Cardiac fibroblast (primary cell): ENCODE measurements around the gene FAM131C.

Experiments
- DNase-seq, 2 donors: peaks; one replicate each; pipeline versions ENCODE4 v3.0.0 to v3.0.0-alpha.2; 2010; ENCODE audit warnings: low read depth in 2 of 2
- H3K4me3 ChIP-seq, 2 donors: replicated peaks in 1 of 2; 1 replicate in 1 of 2; 2 replicates in 1 of 2; pipeline ENCODE4 v1.5.1; 2011; ENCODE audit warnings: low read depth in 2 of 2, low read length in 2 of 2, mild to moderate bottlenecking in 2 of 2, moderate library complexity in 1 of 2
- TF ChIP-seq, protein P1 (sequence below): IDR thresholded peaks from one replicate; pipeline ENCODE4 v1.5.1; 2011; ENCODE audit warnings: low read depth, mild to moderate bottlenecking, low read length, inconsistent platforms

FAM131C gene

DNA sequence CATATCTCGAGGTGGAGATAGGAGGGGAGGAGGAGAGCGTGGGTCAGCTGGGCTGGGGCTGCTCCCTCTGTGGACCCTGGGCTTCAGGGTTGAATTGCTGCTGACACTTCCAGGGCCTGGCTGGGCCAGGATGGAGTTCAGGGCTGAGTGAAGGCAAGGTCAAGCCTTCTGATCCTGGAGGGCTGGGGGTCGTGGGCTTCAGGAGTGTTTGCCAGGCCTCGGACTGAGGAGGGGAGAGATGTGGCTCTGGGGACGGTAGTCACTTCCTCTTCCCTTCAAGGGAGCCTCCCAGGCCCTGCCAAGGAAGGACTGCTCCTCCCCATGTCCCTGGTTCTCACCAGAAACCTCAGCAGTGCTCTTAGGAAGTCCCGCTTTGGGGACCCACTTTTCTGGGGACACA is 12.1 kb upstream of the FAM131C start:
- no peak for DNase-seq
- TF ChIP-seq, protein P1, sequence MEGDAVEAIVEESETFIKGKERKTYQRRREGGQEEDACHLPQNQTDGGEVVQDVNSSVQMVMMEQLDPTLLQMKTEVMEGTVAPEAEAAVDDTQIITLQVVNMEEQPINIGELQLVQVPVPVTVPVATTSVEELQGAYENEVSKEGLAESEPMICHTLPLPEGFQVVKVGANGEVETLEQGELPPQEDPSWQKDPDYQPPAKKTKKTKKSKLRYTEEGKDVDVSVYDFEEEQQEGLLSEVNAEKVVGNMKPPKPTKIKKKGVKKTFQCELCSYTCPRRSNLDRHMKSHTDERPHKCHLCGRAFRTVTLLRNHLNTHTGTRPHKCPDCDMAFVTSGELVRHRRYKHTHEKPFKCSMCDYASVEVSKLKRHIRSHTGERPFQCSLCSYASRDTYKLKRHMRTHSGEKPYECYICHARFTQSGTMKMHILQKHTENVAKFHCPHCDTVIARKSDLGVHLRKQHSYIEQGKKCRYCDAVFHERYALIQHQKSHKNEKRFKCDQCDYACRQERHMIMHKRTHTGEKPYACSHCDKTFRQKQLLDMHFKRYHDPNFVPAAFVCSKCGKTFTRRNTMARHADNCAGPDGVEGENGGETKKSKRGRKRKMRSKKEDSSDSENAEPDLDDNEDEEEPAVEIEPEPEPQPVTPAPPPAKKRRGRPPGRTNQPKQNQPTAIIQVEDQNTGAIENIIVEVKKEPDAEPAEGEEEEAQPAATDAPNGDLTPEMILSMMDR: no peak
- no peak overlapping the region for H3K4me3 ChIP-seq

DNA sequence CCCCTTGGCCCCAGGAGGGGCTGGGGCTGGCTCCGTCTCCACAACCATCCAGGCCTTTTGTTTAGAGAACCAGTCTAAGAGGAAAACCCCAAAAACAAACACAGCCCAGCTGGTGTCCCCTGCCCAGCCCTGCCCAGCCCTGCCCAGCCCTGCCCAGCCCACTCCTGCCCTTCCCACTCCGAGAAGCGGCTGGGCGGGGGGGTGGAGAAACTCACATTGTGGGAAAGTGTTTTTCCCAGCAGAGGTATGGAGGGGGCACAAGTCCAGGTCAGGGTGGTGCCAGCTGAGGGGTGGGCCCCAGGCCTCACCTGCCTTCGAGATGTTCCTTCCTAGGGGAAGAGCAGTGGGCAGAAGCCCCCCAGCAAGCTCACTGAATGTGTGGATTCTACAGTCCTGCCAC is 10.0 kb upstream of the FAM131C start:
- TF ChIP-seq, protein P1: no peak
- no peak for DNase-seq
- no peak overlapping the region for H3K4me3 ChIP-seq

DNA sequence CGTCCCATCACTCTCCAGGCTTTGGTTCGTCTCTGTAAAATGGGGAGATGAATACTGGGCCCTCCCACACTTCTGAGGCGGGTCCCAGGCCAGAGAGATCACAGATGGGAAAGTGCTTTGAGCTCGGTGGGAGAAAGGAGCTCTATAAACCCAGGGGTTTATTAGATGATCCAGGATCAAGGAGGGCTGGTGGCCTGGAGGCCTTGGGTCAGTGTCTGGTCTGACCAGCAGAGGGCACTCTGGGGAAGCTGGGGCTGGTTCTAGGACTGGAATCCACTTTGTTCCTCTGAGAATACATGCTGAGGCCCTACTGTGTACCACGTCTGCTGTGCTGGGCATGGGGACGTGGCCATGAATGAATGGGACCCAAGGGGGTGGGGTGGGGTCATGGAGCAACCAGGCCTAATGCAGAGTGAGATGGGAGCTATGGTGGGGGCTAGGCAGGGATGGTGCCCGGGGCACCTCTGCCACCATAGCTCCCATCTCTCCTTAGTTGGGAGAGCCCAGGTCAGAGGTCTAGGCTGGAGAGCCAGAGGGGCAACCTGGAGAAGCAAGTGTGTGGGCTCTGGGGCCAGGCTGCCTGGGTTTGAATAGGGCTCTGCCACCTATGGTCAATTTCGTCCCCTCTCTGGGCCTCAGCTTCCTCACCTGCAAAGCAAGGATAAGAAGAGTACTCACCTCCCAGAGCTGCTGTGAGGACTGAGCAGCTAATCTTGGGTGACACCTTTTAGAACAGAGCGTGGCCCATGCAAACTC is 9.0 kb upstream of the FAM131C start:
- TF ChIP-seq, protein P1: peak; percentile 98
- H3K4me3 ChIP-seq: no peak overlapping the region
- DNase-seq: peak; percentile 71 to 73

DNA sequence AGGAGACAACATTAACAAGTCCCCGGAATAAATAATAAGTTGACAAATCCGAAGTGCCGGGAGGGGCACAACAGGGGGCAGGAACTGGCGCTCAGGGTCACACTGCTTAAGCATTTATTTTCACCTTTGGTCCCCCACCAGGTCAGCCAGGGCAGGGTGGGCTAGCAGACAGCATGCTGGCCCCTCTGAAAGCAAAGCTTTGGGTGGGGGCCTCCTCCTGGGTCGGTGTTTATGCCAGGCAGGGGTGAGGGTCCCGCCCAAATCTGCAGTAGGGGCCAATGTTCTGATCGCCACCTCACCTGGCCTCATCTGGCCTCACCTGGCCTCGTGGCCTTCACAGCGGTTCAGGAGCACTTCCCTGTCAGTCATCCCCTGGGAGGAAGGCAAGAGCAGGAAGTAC is 8.2 kb upstream of the FAM131C start:
- TF ChIP-seq, protein P1: no peak
- H3K4me3 ChIP-seq: no peak overlapping the region
- DNase-seq: no peak

DNA sequence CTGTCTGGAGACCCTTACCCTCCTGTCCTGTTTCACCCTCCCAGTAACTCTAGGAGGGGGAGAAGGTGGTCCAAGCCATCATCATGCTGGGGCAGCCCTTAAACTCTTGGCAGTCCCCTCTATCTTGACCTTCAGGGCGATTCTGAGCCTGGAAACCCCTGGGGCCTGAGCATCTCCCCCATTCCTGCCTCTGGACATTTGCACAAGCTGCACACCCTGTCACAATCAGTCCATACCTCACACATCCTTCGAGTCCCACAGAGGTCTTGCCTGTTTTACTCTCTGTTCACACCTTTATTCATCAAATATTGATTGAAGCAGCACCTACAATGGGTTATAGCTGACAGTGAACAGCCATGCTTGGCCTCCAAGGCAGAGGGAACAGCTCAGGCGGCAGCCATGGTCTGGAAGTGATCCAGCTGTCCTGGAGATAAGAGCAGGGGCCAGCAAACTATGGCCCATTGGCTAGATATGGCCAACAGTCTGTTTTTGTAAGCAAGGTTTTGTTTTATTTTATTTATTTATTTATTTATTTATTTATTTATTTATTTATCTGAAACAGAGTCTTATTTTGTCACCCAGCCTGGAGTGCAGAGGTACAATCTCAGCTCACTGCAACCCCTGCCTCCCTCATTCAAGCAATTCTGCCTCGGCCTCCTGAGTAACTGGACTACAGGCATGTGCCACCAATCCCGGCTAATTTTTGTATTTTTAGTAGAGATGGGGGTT is 7.1 kb upstream of the FAM131C start:
- TF ChIP-seq, protein P1: no peak
- DNase-seq: peak in 1 of 2 donors; percentile 25
- H3K4me3 ChIP-seq: no peak overlapping the region

DNA sequence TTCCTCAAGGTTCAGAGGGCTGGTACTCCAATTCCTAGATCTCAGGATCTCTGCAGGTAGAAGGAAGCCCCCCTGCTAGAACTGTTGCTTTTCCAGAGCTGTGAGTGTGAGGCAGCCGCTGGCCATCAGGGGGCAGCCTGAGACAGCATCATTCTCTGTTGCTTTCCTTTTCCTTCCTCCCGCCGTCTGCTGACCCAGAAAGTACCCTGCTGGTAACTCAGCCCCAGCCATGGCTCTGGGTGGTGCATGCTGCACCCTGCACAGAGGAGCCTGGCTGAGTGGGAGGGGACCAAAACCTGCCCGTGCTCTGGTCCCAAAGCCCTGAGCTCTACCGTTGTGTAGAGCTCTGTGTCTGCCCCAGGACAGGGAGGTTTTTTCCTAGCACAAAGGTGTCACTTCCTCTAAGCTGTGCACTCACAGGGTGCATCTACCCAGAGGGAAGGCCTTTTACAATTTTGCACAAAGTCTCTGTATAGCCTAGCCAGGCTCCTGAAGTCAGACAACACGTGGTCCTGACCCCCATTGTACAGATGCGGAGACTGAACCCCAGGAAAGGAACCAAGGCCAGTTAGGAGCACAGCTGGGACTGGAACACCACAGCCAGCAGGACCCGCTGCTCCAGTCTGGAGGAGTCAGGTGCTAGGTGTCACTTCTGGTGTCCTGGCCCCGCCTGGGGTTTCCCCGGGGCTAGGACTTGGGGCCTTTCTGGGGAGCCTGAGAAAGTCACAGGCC is 5.6 kb upstream of the FAM131C start:
- TF ChIP-seq, protein P1: peak; percentile 93
- no peak overlapping the region for H3K4me3 ChIP-seq
- DNase-seq: peak; percentile 79 to 81
